Cardiac muscle cell (in vitro differentiated cells and primary cell): ENCODE results near the gene SPEG. TPM values are rescaled to one million over a fixed set of nuclear protein-coding genes. Genes with fewer than 3 reads are reported as not detected.

Experiments used
- DNase-seq, 2 donors: peaks; one replicate each; pipeline versions ENCODE4 v3.0.0 to v3.0.0-alpha.2; 2010 to 2017; ENCODE audit warnings: low read depth in 1 of 2, low spot score in 1 of 2
- H3K27ac ChIP-seq: fragments of 200-600 bp; sonication (generic); 2 replicates; pipeline ENCODE4 v1.5.1; 2016
- H3K27me3 ChIP-seq: fragments of 200-600 bp; sonication (generic); 2 replicates; pipeline ENCODE4 v1.6.0; 2016; ENCODE audit warnings: control low read depth
- H3K36me3 ChIP-seq: fragments of 200-600 bp; sonication (generic); 2 replicates; pipeline ENCODE4 v1.5.1; 2016; ENCODE audit warnings: control low read depth
- H3K4me1 ChIP-seq: fragments of 200-600 bp; sonication (generic); 2 replicates; pipeline ENCODE4 v1.8.1; 2017; ENCODE audit warnings: low read depth, mild to moderate bottlenecking, mixed run types
- H3K4me3 ChIP-seq: fragments of 200-600 bp; sonication (generic); 2 replicates; pipeline ENCODE4 v1.5.1; 2016; ENCODE audit warnings: mild to moderate bottlenecking
- H3K9me3 ChIP-seq: fragments of 200-600 bp; sonication (generic); 2 replicates; pipeline ENCODE4 v1.5.1; 2017; ENCODE audit warnings: low read depth, mild to moderate bottlenecking, control low read depth
- polyA plus RNA-seq: library from polyadenylated mRNA; unstranded; fragments of >200 nt; fragmentation: Nextera tagmentation; extraction: Ambion mirVana; gene quantifications from 2 replicates; pipeline ENCODE4 v1.2.1, GENCODE V29; 2016
- total RNA-seq: library from RNA; depleted of rRNA; stranded (reverse); fragments of >200 nt; gene quantifications from 2 replicates; pipeline ENCODE4 v1.2.3, GENCODE V29; 2016
- TF ChIP-seq, protein P1 (sequence below): IDR thresholded peaks from 2 replicates; pipeline ENCODE4 v1.5.1; 2012; ENCODE audit warnings: low read depth, mild to moderate bottlenecking, low read length

SPEG gene
- total and polyA plus RNA-seq, 2 experiments from 2014 or later = 188 to 292 TPM

DNA sequence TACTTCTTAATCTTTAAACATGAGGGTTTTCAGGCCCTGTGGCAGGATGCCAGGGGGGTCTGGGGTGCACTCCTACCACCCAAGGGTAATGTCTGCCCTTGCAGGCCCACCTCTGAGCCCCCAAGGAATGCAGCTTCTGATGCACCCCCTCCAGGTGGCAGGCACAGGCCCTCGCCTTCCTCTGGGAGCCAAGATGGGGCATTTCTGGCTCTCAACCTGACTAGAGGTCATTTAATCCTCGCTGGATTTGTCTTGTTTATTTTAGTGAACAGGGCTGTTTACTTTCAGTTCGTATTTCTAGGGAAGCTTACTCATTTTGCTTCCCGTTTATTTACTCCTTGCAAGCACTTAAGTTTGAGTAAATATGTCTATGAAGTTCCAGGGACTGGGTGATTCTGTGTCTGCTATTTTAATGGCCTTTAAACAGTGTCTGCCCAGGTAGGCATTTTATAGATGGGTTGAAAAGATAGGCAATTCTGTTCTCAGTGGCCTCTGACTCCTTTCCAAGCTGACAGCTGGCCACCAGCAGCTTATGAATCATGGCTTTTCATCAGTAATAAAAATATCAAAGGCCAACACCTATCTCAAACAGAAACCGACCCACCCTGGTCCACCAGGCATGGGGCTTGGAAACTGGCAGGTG lies 35.8 kb upstream of the SPEG start:
- no peak for DNase-seq
- Histone ChIP-seq H3K9me3 (no peaks in the 10 kb centered on the region), H3K27ac (no peak overlapping the region), H3K27me3 (no peaks in the 10 kb centered on the region), H3K36me3 (no peaks in the 10 kb centered on the region), H3K4me3 (no peak overlapping the region), H3K4me1 (peaks cover 17% of the 10 kb centered on the region)
- TF ChIP-seq, protein P1, sequence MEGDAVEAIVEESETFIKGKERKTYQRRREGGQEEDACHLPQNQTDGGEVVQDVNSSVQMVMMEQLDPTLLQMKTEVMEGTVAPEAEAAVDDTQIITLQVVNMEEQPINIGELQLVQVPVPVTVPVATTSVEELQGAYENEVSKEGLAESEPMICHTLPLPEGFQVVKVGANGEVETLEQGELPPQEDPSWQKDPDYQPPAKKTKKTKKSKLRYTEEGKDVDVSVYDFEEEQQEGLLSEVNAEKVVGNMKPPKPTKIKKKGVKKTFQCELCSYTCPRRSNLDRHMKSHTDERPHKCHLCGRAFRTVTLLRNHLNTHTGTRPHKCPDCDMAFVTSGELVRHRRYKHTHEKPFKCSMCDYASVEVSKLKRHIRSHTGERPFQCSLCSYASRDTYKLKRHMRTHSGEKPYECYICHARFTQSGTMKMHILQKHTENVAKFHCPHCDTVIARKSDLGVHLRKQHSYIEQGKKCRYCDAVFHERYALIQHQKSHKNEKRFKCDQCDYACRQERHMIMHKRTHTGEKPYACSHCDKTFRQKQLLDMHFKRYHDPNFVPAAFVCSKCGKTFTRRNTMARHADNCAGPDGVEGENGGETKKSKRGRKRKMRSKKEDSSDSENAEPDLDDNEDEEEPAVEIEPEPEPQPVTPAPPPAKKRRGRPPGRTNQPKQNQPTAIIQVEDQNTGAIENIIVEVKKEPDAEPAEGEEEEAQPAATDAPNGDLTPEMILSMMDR = no peak

DNA sequence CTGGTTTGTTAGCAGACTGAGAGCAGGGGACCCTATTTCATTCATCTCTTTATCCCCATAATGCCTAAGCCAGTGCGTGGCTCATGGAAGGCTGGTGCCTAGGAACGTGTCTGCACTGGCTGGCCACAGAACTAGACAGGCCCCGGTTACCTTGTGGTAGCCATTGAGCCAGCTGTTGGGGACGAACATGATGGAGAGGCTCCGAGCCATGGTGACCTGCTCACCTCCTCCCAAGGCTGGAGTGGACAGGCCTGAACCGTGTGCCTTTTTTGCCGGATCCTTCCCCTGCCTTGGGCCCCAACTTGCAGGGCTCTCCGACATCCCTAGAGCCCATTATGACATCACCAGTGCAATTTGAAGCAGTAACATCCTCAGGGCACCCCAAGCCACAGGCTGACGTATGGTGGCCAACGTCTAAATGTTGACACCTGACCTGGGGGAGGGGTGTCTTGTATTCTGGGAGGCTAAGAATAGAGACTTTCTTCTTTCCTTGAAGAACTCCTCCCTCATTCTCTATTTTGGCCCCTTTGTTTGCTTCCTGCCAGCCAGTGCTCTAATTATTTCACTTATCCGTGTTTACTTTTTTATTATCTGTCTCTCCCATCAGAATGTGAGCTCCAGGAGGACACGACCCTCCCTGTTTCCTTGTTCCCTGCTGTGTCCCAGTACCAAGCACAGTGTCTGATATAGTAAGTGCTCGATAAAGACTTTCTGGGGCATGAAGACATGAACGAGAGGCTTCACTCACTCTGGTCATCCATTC lies 34.7 kb upstream of the SPEG start:
- Histone ChIP-seq H3K4me3 (no peak overlapping the region), H3K9me3 (no peaks in the 10 kb centered on the region), H3K27ac (no peak overlapping the region), H3K4me1 (peaks cover 27% of the 10 kb centered on the region), H3K27me3 (no peaks in the 10 kb centered on the region), H3K36me3 (no peaks in the 10 kb centered on the region)
- TF ChIP-seq, protein P1 = no peak
- no peak for DNase-seq

DNA sequence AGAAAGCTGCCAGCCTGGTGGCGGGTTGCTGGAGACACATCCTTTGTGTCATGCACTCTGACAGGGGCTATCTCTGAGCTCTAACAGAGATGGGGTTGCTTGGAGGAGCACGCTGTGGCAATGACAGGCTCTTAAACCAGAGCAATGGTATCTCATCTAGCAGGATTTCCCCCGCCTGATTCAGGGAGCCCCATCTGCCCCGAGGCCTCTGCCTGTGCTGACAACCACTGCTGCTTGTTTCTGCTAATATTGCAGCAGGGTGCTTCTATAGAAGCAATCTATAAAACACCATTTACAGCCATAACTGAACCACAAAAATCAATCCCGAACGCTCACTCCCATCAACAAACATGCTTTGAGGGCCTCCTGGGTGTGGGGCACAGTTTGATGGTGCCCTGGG lies 34.1 kb upstream of the SPEG start:
- DNase-seq = no peak
- no peak overlapping the region for H3K4me3 ChIP-seq
- no peaks in the 10 kb centered on the region for H3K36me3 ChIP-seq
- no peaks in the 10 kb centered on the region for H3K9me3 ChIP-seq
- TF ChIP-seq, protein P1 = no peak
- no peaks in the 10 kb centered on the region for H3K27me3 ChIP-seq
- H3K4me1 ChIP-seq = peaks cover 34% of the 10 kb centered on the region
- H3K27ac ChIP-seq = peak overlapping the region; percentile 20

DNA sequence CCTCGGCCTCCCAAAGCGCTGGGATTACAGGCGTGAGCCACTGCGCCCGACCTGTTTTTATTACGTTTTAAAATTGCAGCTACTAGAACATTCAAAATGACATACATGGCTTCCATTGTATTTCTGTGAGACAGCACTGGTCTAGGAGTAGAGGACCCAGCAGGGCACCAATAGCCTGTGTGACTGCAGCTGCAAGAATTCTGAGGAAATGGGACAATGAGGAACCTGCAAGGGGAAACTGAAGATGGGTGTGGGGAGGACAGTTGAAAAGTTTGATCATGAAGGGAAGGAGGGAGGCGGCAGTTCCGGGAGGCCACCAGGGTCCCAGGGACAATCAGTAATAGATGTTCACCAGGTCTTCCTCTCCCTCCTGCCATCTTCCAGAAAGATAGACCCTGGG lies 33.0 kb upstream of the SPEG start:
- no peaks in the 10 kb centered on the region for H3K9me3 ChIP-seq
- no peak overlapping the region for H3K4me3 ChIP-seq
- no peaks in the 10 kb centered on the region for H3K36me3 ChIP-seq
- H3K4me1 ChIP-seq = peaks cover 42% of the 10 kb centered on the region
- no peak for DNase-seq
- TF ChIP-seq, protein P1 = no peak
- H3K27me3 ChIP-seq = no peaks in the 10 kb centered on the region
- no peak overlapping the region for H3K27ac ChIP-seq

DNA sequence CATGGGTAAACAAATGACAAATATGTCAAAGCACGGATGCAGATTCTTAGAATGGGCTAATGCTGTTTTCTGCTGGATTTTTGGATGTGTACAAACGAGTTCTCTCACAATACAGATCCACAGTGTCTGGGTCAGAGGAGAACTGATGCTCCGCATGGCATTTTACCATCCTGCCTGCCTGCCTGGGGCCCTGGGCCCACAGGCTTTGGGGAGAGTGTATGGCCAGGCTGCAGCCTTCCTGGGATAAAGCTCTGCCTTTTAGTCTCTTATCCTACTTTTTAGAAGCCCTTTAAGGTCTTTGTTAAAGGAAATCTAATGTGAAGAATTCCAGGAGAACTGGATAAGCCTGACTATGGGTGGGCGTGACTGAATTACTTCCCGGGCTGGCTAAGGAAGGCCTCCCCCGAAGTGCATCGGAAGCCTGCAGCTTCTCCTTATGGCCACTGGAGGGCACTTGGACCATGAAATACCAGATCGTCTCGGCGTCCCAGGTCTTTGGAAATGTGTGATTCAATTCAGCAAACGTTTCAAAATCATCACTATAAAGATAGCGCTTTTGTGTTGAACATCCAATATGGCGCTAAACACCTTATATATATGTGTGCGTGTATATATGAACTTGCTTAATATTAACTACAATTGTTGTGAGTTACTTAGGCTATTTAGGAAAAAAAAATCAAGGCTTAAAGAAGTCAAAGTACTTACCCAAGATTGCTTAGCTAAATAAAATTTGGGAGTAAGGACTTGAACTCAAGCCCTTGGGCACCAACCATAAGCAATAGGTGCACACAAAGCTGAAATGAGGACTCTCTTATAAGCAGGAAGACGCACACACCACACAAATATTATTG lies 31.8 kb upstream of the SPEG start:
- H3K4me3 ChIP-seq = no peak overlapping the region
- no peak overlapping the region for H3K27ac ChIP-seq
- TF ChIP-seq, protein P1 = peak; percentile 94

More for the DNA sequence above, 31.8 kb upstream of the SPEG start:
- Histone ChIP-seq H3K4me1 (peaks cover 47% of the 10 kb centered on the region), H3K36me3 (no peaks in the 10 kb centered on the region), H3K27me3 (no peaks in the 10 kb centered on the region), H3K9me3 (no peaks in the 10 kb centered on the region)
- DNase-seq = peak; percentile 90 to 92
